Stimulated activated CD4-positive, alpha-beta T cell treated with anti-CD3 and anti-CD28 coated beads, TNF-alpha, amount 100 ng/mL, for 48 hours (primary cell): ENCODE data around the gene ZNF560.

Experiments
- DNase-seq, 3 donors: peaks; one replicate each; pipeline ENCODE4 v3.0.0-alpha.2; 2020; ENCODE audit warnings: low read depth in 3 of 3

The ZNF560 gene

DNA sequence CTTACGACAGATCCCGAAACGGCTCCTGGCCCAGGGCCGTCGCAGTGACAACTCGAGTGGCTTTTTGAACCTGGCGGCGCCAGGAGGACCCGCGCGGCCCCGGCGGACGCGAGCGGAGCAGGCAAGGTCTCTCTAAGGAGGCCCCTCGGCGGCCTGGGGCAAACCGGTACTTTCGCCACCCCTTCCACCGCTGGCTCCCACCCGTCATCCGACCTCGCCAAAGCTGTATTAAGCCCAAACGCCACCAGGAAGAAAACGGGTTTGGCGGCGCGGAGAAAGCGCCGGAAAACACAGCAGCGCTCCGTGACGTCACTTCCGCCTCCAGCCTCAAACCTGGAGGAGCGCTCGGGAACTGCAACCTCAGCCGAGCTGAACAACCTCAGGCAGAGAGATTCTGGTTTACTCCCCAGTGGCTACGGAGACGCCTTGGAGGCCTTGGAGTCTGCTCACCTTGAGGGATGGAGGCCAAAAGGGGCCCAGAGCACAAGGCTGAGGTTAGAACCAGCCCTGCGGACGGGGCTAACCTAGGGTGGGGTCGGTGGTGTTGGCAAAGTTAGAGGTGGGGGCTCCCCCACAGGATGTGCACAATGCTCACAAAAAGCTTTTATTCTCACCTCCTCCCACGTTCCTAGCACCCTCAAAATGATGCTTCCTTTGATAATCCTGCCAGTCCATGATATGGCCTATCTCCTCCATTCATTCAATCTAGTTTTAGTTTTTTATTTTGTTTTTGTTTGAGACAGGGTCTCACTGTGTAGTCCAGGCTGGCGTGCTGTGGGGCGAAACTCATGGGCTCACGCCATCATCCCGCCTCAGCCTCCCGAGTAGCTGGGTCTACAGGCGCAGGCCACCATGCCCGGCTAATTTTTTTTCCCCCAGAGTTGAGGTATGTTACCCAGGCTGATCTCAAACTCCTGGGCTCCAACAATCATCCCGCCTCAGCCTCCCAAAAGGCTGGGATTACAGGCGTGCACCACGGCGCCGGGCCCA is 62.8 kb downstream of the ZNF560 start, which contains the start of gene ZNF266:
Gene ZNF266, minus strand, starts transcription at position 295 of the 990 bp plus-strand sequence. CDS start 15,484 bp downstream, outside the sequence.
- DNase-seq: peak; percentile 87 to 91 (median 89)

DNA sequence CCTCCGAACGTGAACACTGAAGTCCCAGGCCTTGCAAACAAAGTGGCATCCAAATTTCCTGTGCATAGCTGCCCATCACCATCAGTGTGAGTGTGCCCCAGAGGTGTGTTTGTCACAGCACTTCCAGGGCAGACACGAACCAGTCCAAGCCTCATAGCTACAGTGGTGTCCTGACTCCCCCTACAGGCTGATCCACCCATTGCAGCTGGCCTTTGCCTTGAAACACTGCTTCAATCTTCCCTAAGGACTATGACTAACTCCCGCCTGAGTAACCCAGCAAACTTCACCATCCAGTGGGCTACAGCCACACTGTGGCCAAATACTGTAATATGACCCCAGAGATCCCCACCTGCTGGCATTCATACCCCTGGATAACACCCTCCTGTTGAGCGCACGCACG is 66.9 kb downstream of the ZNF560 start:
- peak in 2 of 3 donors; percentile 13 to 20 for DNase-seq

- DNase-seq: no peak
Observed at GRCh38 chr19:9430444-9430843, 68.0 kb downstream of the ZNF560 start.

DNA sequence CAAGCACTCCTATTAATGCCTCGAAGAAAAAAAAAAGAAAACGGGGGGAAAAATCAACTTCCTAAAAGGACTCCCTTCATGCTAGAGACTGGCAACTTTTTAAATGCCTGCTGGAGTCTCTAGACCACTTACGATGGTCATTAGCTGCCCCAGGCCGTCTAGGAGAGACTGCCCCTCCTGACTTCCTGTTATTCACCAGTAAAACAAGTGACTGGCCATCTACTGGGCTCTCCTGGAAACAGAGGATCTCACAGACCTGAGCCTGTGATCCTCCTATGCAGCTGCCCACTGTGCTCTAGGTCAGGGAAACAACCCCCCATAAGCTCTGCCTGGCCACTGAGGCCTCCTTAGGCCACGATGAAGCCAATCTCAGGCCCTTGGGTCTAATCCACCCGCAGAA is 70.5 kb downstream of the ZNF560 start:
- no peak for DNase-seq
